NCI-H2107 treated with DMSO at 0.1 percent for 48 hours (cell line): ENCODE measurements around the gene HBS1L.

ENCODE experiments used
- DNase-seq: peaks from one replicate; lab custom pipeline; 2025; ENCODE audit not compliant: unreplicated experiment; lab: John Stamatoyannopoulos, UW

Gene HBS1L

DNA sequence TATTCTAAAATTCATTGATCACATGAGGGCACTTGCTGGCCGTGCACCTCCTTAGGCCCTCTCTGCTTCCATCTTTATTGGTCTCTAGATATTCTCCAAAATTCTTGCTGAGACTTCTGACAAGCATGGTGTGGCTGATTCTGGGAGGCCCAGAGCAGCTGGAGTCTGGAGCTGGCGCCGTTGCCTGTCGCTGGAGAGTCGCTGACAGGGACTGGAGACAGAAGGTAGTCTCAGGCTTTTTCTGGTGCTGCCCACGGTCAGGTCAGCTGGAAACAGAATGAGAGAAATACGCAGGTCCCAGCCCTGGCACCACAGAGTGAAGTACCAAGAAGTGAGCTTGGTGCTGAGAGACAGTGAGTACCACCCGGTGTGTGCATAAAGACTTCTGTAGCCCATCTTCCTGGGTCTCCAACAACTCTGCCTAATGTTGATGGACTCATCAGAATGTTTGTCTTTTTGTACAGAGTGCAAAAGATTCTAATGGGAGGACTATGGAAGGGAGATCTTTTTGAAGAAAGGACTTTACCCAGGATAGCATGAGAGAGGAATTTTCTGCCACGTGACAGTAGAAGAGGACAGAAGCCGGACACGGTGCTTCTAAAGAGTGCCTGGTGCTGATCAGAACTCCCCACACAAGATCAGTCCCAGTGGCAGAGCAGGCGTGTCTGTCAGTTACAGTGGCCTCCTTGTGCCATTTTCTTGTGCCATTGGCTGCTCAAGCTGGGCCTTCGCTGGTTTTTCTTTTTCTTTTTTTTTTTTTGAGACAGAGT, 102.9 kb downstream of the HBS1L start:
- no peak for DNase-seq

DNA sequence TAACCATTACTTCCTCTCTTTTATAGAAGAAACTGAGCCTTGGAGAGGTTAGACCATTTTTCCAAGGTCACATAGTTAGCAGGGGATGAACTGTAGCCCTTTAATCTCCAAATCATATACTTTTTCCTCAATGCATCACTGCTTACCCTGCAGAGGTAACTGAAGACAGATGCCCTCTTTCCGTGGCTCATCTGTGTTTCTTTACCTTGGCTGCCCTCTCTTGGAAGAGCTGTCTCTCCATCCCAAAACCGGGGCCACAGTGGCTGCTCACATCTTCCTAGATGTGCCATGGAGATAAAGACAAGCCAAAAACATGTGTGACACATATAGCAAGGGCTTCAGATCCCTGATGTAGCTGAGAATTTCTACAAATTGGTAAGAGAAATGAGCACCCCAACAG, 104.1 kb downstream of the HBS1L start:
- DNase-seq = no peak

DNA sequence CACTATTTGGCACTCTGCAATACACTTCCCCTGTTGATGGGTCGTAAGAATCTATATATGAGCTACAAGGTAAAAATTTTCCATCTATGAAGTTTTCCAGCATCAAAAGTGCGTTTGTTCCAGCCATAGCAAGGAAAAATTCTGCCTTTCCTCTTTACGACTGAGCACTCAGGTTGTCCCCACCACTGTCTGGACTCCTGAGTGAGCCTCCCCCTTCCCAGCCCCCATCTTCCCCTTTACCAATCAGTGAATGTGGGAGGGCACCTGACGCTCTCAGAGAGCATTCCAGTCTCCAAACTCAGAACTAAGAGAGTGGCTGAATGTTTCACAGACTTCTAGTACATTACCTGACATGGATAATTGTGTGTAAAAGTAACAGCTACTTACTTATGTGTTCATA, 104.7 kb downstream of the HBS1L start, which contains the start of gene ALDH8A1:
Gene ALDH8A1 (minus strand): TSS at position 175 of the 400 bp plus-strand sequence. CDS start 48 bp downstream, at position 127.
- no peak for DNase-seq

DNA sequence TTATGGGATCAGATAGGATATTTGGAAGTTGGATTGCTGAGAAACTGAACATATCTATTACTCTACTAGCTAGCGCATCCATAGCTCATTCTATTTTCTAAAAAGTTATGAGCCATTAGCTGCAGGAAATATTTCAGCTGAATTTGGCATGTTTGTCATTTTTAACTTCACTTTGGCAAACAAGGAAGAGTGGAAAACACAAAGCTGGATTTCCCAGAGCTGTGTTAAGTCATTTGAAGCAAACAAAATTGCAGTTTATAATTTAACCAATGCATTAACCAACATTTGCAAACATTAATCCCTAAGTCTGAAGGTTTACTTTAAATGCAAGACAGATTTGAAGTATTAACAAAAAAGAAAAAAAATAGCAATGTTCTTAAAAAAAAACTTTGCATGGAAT, 105.9 kb downstream of the HBS1L start:
- DNase-seq = no peak

DNA sequence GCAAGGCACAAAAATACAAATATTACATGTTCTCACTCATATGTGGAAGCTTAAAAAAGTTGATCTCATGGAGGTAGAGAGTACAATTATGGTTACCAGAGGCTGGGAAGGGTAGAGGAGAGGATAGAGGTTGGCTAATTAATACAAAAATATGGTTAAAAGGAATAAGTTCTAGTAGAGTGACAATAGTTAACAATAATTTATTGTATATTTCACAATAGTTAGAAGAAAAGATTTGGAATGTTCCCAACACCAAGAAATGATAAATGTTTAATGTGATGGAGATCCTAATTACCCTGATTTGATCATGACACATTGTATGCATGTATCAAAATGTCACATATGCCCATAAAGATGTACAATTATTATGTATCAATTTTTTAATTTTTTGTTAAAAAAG, 106.5 kb downstream of the HBS1L start:
- no peak for DNase-seq

DNA sequence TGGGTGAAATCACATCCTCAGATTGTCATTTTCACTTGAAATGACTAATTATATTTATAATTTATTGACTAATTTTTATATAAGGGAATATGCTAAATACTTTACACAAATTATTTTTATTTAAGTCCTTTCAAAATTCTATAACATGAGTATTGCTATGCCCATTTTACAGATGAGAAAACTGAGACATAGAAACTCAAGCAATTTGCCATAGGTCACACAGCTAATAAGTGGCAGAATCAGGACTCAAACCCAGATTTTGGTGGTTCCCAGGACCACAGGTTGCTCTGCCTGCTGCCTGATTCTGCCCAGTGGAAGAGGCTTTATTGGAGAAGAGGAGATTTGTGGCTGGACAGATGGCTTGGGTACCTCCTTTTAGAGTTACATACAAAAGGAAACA, 109.6 kb downstream of the HBS1L start:
- DNase-seq = no peak

DNA sequence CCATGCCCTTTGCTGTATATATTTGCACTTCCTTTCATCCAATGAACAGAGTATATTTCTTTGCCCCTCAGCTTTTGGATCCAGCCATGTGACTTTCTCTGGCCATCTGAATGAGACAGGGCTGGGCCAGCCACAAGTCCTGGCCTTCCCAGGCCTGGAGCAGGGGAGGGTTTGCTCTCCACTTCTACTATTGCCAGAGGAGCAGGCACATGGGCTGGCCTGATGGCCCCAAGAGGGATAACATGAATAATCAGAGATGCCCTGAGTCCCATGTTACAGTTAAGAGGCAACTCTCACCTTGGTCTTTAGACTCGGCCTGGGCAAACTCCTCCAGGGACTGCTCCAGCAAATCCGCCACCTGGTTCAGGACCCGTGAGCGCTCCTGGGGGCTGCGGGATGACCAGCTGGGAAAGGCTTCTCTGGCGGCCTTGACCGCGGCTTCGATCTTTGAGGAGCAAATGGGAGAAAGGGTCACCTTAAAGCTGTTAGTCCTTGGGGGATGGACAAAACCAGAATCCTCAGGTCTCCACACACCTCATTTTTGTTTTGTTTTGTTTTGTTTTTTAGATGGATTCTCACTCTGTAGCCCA, 111.0 kb downstream of the HBS1L start:
- DNase-seq = no peak

DNA sequence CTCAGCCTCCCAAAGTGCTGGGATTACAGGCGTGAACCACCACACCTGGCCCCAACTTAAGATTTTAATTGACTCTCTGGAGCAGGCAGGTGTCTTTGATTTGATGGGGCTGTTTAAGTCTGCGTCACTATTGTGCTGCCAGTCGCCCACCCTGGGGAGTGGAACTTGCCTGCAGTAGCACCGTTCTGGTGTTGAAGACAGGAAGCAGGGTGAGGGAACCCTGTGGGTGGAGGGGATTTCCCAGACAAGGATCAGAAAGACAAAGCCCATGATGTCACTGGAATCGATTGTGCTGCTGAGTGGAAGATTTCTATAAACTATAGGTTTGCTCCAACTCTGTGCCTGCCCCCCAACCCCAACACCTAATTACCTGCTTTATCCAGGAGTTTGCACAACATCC, 115.7 kb downstream of the HBS1L start:
- no peak for DNase-seq

DNA sequence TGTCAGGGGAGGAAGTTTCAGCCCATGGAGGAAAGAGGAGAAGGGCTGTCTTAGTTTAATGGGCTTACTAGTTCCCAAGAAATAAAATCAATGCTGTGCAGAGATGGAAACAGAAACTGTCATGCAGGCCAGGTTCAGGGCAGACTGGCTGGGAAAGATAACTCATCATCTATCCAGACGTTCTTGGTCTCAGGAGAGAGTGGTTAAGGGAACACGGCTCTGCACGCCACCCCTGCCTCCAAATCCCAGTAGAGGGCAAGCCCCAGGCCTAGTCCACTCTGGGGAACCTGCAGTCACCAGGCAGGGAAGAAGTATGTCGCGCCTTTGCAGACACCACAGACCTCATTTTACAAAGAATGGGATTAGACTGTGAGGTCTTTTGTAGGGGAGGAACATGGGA, 117.2 kb downstream of the HBS1L start:
- no peak for DNase-seq

DNA sequence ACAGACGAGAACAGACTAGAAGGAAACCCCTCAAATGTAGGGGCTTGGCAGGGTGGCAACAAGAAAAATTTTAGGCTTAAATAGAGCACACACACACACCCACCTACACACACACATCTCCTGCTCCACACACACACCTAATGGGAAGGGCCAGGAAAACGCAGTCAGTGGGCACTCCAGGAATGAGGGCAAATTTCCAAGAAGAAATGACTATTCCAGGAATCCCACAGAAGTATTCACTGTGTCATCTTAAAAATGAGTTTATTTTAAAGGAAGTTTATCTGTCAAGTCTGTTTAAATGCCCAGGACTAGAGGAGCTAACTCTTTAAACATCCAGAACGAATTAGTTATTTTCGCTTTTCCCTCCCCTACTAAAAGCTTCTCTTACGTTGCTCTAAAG, 117.7 kb downstream of the HBS1L start:
- DNase-seq = no peak

DNA sequence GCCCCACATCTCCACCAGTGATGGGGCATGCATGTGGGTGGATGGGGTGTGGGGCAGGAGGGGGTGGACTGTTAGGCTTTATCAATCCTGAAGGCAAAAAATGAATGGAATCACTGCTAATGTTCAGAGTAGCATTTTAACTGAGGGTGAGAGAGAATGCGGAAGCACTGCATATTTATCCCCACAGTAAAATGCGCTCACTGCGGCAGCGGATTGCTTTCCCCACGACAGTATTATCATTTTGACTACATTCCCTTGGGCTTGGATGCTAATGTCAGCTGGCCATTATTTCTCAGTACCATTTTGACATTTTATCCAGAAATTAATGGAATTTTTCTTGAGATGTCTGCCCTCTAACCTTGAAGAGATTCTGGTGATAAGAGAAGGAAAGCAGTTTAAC, 118.1 kb downstream of the HBS1L start:
- no peak for DNase-seq

DNA sequence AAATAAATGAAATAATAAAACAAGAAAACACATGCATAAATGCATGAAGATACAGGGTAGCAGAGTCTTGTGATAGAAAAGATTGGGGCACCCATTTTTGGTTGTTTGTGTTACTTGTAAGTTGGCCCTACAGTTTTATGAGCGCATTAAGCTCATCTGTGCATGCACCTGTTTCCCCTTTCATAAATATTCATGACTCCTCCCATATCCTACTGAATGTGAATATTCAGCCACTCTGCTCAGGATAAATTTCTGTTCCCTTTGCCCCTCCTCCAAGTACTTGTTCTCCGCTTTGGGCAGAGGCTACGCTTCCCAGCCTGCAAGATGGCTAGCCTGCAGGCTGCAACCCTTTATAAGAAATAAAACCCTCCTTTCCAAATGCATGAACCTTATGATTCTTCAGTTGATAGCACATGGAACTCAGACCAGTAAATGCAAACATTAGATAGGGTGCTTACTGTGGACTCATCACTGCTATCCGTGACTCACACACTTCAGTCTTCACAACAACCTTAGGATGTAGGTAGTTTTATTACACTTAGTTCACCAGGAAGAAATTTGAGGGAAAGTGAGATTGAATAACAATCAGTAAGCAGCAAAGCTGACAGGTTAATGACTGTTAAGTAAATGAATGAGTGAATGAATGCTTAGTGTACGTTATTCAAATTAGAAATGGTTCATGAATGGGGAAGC, 119.7 kb downstream of the HBS1L start:
- DNase-seq = no peak

DNA sequence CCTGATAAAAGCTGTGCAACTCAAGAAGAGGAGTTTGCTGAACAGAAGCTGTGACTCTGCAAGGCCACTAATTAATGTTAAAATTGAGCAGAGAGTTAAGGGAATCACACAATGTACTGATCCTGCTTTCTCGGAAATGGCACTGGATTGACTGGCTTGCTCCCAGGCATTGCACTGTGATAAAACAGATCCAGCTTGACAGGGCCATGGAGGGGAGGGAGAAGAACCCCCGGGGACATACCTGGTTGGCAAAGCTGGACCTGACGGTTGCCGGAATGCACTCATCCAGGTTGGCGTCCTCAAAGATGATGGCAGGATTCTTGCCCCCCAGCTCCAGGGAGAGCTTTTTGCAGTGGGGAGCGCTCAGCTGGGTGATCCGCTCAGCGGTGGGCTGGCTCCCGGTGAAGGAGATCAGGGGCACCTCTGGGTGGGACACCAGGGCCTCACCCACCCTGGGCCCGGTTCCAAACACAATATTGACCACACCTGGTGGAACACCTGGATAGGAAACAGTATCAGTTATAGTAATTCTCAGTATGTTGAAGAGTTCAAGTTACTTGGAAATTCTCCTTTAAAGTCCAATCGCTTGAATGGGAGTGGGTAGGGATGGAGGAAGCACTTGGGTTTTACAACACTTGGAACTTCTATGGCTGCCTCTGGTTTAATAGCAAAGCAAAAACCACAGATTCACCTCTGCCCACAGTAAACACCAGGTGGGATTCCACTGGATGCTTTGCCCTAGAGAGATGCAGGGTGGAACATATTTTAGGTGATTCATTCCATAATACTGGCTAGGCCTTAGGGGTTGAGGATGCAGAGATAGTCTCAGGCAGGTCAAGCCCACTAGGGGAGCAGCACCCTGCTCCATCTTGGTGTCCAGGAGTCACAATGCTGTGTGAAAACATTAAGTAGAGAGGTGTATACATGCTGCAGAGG, 121.8 kb downstream of the HBS1L start:
- no peak for DNase-seq

DNA sequence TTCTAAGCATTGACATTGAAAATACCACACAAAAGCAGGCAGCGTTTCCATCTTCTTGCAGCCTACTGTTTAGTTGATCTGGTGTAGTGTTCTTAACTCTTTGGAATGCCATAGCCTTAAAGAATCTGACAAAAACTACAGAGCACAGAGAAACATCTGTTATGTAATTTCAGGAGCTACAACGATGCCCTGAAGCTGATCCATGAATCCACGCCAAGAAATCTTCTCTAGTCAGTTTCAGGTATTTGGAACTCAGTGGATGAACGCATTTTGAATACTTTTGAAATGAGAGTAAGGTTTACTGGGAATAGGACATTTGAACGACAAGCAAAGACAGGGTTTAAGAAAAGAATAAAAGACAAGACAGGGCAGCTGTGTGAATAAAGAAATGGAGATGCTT, 122.5 kb downstream of the HBS1L start:
- no peak for DNase-seq

DNA sequence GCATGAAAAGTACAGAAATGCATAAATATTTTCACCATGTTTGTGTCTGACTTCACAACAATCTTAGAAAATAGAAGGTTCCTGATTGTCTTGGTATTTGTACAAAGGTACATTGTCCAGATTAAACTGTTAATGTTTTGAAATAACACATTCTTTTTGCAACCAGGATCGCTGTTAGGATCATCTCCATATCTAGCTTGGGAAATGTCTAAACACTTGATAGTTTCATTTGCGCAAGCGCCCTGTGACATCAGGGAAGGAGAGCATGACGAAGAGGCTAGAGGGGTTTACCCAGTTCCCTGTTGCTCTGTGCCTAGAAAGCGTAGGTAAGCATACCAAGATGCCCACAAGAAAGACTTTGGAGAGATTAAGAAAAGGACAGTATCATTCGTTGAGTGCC, 124.2 kb downstream of the HBS1L start:
- no peak for DNase-seq

DNA sequence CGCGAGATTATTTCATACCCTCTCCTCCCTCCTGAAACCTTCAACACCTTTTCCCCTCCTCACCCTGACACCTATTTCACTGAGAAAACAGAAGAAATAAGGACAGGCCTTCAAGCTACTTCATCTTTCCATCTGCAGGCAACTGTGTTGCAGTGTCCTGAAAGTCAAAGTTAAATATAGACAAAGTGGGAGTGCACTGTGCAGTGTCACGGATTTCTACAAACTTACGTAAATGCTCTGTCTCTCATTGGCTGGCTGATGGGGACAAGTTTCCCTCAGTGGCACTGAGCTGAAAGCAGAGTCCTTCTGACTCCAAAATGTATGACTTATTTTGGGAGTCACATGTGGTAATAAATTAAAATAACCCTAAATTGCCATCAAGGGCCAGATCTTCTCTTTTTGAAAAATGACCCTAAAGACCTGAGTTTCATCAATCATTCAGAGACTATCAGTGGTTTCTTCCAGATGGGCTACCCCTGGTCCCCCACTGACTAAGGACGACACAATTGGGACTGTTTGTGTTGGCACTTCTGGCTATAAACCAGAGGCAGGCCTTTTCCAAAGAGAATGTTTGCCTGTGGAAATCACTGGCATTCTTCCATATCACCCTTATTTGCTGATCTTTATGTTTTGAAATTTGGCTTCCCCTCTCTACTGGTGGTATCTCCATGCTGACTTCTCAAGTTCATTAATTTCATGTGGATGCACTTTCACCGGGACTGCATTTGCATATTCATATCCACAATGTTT, 126.3 kb downstream of the HBS1L start:
- DNase-seq = no peak

DNA sequence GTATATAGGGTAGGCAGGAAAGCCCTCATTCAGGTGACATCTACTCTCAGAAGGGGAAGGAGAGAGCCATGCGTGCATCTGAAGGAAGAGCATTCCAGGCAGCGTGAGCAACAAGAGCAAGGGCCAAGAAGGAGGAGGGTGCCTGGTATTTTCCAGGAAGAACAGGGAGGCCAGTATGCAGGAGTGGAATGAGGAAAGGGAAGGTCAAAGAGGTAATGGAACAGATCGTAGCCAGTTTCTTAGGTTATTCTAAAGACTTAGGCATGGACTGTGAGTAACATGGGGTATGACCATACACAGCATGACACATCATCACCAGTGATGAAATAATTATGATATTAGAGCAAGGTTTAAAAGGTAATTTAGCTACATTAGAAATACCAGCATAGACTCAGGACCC, 128.8 kb downstream of the HBS1L start:
- no peak for DNase-seq

DNA sequence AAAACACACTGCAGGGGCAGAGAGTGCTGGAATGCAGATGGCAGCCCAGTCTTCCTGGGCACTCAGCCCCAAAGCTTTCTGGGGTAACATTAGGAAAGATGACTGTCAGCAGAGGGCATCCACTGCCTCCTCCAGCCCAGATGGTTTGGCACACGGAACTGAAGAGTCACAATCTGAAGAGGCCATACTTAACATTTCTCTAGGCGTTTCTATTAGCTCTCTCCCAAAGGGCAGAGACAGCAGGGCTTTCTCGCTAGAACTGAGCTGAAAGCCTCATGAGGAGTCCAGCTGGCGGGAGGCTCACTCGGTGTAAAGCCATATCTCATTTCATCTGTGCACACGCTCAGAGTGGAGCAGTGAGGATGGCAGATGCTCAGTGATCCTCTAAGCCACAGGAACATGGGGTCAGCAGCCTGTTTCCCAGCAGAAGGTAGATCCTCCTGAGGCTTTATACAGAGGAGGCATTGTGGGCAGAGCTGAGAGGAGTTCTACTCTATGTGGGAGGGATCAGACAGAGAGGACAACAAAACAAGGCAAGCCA, 132.8 kb downstream of the HBS1L start:
- peak; percentile 22 for DNase-seq

DNA sequence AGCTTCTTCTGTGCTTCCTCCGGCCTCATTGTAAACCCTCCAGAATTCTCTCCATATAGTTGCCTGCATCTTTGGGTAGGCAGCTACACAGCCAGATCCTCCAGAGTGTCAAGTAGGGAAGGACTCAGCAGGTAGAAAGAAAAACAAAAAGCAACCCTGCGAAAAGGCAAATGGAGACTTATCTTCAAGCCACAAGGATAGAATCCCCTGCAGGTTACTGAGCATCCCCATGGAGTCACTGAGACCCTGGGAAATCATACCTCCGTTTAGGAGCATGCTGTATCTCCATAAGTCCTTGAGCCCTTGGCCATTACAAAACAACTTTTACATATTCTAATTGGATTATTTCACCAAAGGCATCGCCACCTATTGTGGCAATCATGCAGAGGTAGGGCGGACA, 133.3 kb downstream of the HBS1L start:
- no peak for DNase-seq

DNA sequence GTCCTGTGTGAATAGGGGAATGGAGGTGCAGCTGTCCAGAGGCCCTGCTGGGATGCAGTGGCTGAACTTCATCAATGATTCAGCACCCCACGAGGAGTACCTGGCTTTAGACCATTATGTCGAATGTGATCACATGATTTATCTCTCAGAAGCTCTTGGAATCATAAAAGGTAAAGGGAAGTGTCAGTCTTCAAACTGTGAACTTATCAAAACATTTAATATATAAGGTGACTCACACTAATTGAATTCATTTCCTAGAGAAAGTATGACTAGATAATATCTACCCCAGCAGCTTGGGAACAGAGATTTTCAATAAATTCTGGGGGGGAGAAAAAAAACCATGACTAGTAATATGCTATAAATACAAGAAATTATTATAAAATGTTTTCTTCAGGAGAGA, 134.2 kb downstream of the HBS1L start:
- DNase-seq = no peak
